ENCODE measurements around the gene PDLIM7. TPM values are rescaled to one million over a fixed set of nuclear protein-coding genes. Genes with fewer than 3 reads are reported as not detected.

PDLIM7 gene
- total and polyA plus RNA-seq, 2 of the 4 experiments (the other 2 are of a cell fraction): 70.4 to 534 TPM

- CTCF ChIA-PET: no interaction called here
- Histone ChIP-seq H3K9me1 (ENCODE audit: insufficient read depth, low read length) (no peaks in the 10 kb centered on the region), H2AK5ac (ENCODE audit: low read depth, low read length) (no peak overlapping the region), H3K9ac (ENCODE audit: low read depth, low read length) (no peak overlapping the region), H3K4me2 (ENCODE audit: low read depth, low read length) (no peak overlapping the region), H3K9me3 (ENCODE audit: control insufficient read depth, insufficient read depth, low read length) (no peaks in the 10 kb centered on the region), H4K20me1 (ENCODE audit: insufficient read depth, low read length) (no peaks in the 10 kb centered on the region; the same call in 1 of the 2 replicates), H3K4me1 (ENCODE audit: control insufficient read depth, insufficient read depth, low read length) (no peaks in the 10 kb centered on the region), H4K91ac (ENCODE audit: insufficient read depth, low read depth, low read length) (no peak overlapping the region), H3K14ac (replicated peaks; ENCODE audit: low read depth, low read length) (no peak overlapping the region), H2BK15ac (ENCODE audit: low read depth, low read length) (no peak overlapping the region), H2BK120ac (ENCODE audit: low read depth, low read length) (no peak overlapping the region), H3K4me3 (ENCODE audit: insufficient read depth, low read depth, low read length) (no peak overlapping the region), H3K27ac (ENCODE audit: insufficient read depth, low read length) (no peak overlapping the region), H4K8ac (ENCODE audit: low read depth in 2 of 2, low read length in 2 of 2) (no peak overlapping the region), H4K5ac (ENCODE audit: low read depth, low read length) (no peak overlapping the region), H3K27me3 (ENCODE audit: control insufficient read depth, insufficient read depth, low read length) (no peaks in the 10 kb centered on the region), H3K4ac (ENCODE audit: low read depth, low read length) (no peak overlapping the region), H2AK9ac (replicated peaks; ENCODE audit: low read depth, low read length, poor library complexity) (no peak overlapping the region), H3K79me1 (ENCODE audit: low read depth in 1 of 2, low read length in 2 of 2) (peaks cover 12 to 13% of the 10 kb centered on the region in 2 experiments; a peak in 3 of 4 replicates), H2BK20ac (ENCODE audit: low read depth, low read length) (no peak overlapping the region), H3K36me3 (ENCODE audit: control insufficient read depth, insufficient read depth, low read length) (peaks cover 51% of the 10 kb centered on the region), H3K18ac (ENCODE audit: low read depth, low read length) (no peak overlapping the region), H2BK5ac (ENCODE audit: low read depth, low read length, poor library complexity, severe bottlenecking) (no peak overlapping the region), H2AFZ (replicated peaks; ENCODE audit: low read length, poor library complexity) (no peak overlapping the region), H3K56ac (ENCODE audit: extremely low read depth, insufficient read depth, low read length) (no peak overlapping the region), H3K23ac (ENCODE audit: low read depth, low read length) (no peak overlapping the region)
- DNase-seq: no peak
- intact Hi-C loops (cut with micrococcal nuclease): no loop called here
- no peak for TF ChIP-seq FOS (IDR thresholded peaks at IDR 0.05; ENCODE audit: low read depth, low read length)
- TF ChIP-seq BHLHE40 (IDR thresholded peaks at IDR 0.05; ENCODE audit: low read depth, low read length): no peak
- no peak for TF ChIP-seq ELK1 (IDR thresholded peaks at IDR 0.05; ENCODE audit: borderline replicate concordance, low read depth, low read length)
- TF ChIP-seq CHD1 (IDR thresholded peaks at IDR 0.05; ENCODE audit: low read depth, low read length): no peak
- TF ChIP-seq MXI1 (IDR thresholded peaks at IDR 0.05; ENCODE audit: borderline replicate concordance, low read depth, low read length): no peak
- no peak for TF ChIP-seq RFX5 (IDR thresholded peaks at IDR 0.05; ENCODE audit: low read depth, low read length)
- TF ChIP-seq USF2 (IDR thresholded peaks at IDR 0.05; ENCODE audit: low read depth, low read length): no peak
- TF ChIP-seq SMC3 (IDR thresholded peaks at IDR 0.05; ENCODE audit: low read depth, low read length): no peak
- TF ChIP-seq RCOR1 (IDR thresholded peaks at IDR 0.05; ENCODE audit: insufficient replicate concordance, low read length): no peak
- no peak for TF ChIP-seq NFE2L2 (IDR thresholded peaks at IDR 0.05; ENCODE audit: low read depth, low read length)
- TF ChIP-seq MAFK (IDR thresholded peaks at IDR 0.05; ENCODE audit: low read depth, low read length): no peak
- TF ChIP-seq MAZ (IDR thresholded peaks at IDR 0.05; ENCODE audit: borderline replicate concordance, low read depth, low read length): no peak
- TF ChIP-seq CEBPB (IDR thresholded peaks at IDR 0.05; ENCODE audit: low read depth, low read length): no peak
- no peak for TF ChIP-seq CTCF (conservative IDR thresholded peaks at IDR 0.05; ENCODE audit: low read depth, low read length)
- no peak for TF ChIP-seq RAD21 (IDR thresholded peaks at IDR 0.05; ENCODE audit: low read length)
- no peak for TF ChIP-seq POLR2A (IDR thresholded peaks at IDR 0.05; ENCODE audit: low read depth, low read length)
- ATAC-seq (ENCODE audit: low read depth): no peak
- dilution Hi-C loops (cut with HindIII; ENCODE audit: low sequenced_read_pairs, unreplicated experiment): no loop called here
- BruUV-seq (replicated peaks): no TSS peak
- POLR2A ChIA-PET (ENCODE audit: unreplicated experiment): no interaction called here
- in situ Hi-C loops (cut with MboI; ENCODE audit: low sequenced_read_pairs): no loop called here
- 81% methylated on average over 9 of the region's 11 CpGs; no CpG with 5 or more reads in 1 of the 2 experiments for WGBS, 2 experiments (ENCODE audit: extremely low coverage in 2 of 2, insufficient read length in 1 of 2)
These were observed 12.7 kb upstream of the PDLIM7 start for GRCh38 chr5:177509991-177510566.

Data from IMR-90 (cell line).